Kidney epithelial cell (primary cell): ENCODE results near the gene PACS1. TPM values are rescaled to one million over a fixed set of nuclear protein-coding genes. Genes with fewer than 3 reads are reported as not detected.
"Not testable (repeated sequence)": the region's sequence is repeated elsewhere in the genome, so short reads cannot be mapped to it uniquely, and the experiment has no call there.

Source experiments
- DNase-seq: peaks from one replicate; pipeline ENCODE4 v3.0.0-alpha.2; 2010; ENCODE audit warnings: low read depth
- H3K27me3 ChIP-seq: 2 replicates; pipeline ENCODE4 v1.6.0; 2011; ENCODE audit warnings: low read length; ENCODE audit not compliant: control insufficient read depth, insufficient read depth
- H3K36me3 ChIP-seq: 2 replicates; pipeline ENCODE4 v1.5.1; 2011; ENCODE audit warnings: low read length; ENCODE audit not compliant: control insufficient read depth, insufficient read depth
- H3K4me3 ChIP-seq: 2 replicates; pipeline ENCODE4 v1.5.1; 2011; ENCODE audit warnings: low read depth, mild to moderate bottlenecking, control low read depth, low read length
- CTCF ChIP-seq: IDR thresholded peaks from 2 replicates; pipeline ENCODE4 v1.5.1; 2011; ENCODE audit warnings: mild to moderate bottlenecking, moderate library complexity, low read length, control low read depth, inconsistent platforms; ENCODE audit not compliant: insufficient read depth, poor library complexity, severe bottlenecking
- total RNA-seq: library from RNA; depleted of rRNA; stranded (reverse); fragments of >200 nt; gene quantifications from 2 replicates; pipeline ENCODE4 v1.2.3, GENCODE V29; 2015

The PACS1 gene
- 29.4 and 35.4 TPM in 2 replicates for total RNA-seq

- Histone ChIP-seq H3K36me3 (peaks cover 4% of the 10 kb centered on the region), H3K4me3 (peak within 1 kb of the TSS; percentile 79), H3K27me3 (no peaks in the 10 kb centered on the region)
- no peak for TF ChIP-seq CTCF
- DNase-seq: no peak
Observed at GRCh38 chr11:66069715-66070603, at the start of gene PACS1. Gene PACS1, plus strand, starts transcription at chr11:66070272. Its CDS starts 215 bp downstream, at chr11:66070487.

- no peak for TF ChIP-seq CTCF
- Histone ChIP-seq H3K4me3 (no peak overlapping the region), H3K27me3 (peaks cover 4% of the 10 kb centered on the region), H3K36me3 (no peaks in the 10 kb centered on the region)
- peak; percentile 63 for DNase-seq
Observed at GRCh38 chr11:66020618-66021357, 49.3 kb upstream of the PACS1 start.

- Histone ChIP-seq H3K27me3 (peaks cover 4% of the 10 kb centered on the region), H3K4me3 (no peak overlapping the region), H3K36me3 (no peaks in the 10 kb centered on the region)
- DNase-seq: no peak
- peak; percentile 95 for TF ChIP-seq CTCF
Observed at GRCh38 chr11:66022401-66023185, 47.5 kb upstream of the PACS1 start.

- H3K4me3 ChIP-seq, H3K27me3 ChIP-seq, DNase-seq, H3K36me3 ChIP-seq: not testable (repeated sequence)
Observed at GRCh38 chr11:66023186-66023440, 47.0 kb upstream of the PACS1 start.

- TF ChIP-seq CTCF: no peak
- H3K4me3 ChIP-seq: no peak within 1 kb of the TSS
- H3K27me3 ChIP-seq: peaks cover 4% of the 10 kb centered on the region
- DNase-seq: no peak
- H3K36me3 ChIP-seq: no peaks in the 10 kb centered on the region
Observed at GRCh38 chr11:66026017-66026529, 44.0 kb upstream of the PACS1 start, which contains the start of gene CATSPER1. Gene CATSPER1, minus strand, starts transcription at chr11:66026479. Its CDS starts 100 bp downstream, at chr11:66026379.
